GM19397 (cell line): ENCODE measurements around the gene S100A5.
"Not testable (repeated sequence)": the region's sequence is repeated elsewhere in the genome, so short reads cannot be mapped to it uniquely, and the experiment has no call there.

Experiments
- ATAC-seq: cut with Tn5 transposase; IDR thresholded peaks from one replicate; pipeline ENCODE4 v1.9.1; 2021; ENCODE audit warnings: mild to moderate bottlenecking, moderate library complexity; ENCODE audit not compliant: unreplicated experiment

S100A5 gene

GRCh38 chr1:153535242-153536011 is 5.3 kb downstream of the S100A5 start, which contains the start of gene S100A6:
Gene S100A6 (minus strand): TSS chr1:153535991. CDS start chr1:153535339, 652 bp downstream.
- no peak for ATAC-seq

GRCh38 chr1:153534925-153535241 is 5.9 kb downstream of the S100A5 start:
- ATAC-seq = no peak

GRCh38 chr1:153534226-153534924 is 6.4 kb downstream of the S100A5 start:
- ATAC-seq = no peak

GRCh38 chr1:153533689-153534201 is 7.0 kb downstream of the S100A5 start:
- no peak for ATAC-seq

DNA sequence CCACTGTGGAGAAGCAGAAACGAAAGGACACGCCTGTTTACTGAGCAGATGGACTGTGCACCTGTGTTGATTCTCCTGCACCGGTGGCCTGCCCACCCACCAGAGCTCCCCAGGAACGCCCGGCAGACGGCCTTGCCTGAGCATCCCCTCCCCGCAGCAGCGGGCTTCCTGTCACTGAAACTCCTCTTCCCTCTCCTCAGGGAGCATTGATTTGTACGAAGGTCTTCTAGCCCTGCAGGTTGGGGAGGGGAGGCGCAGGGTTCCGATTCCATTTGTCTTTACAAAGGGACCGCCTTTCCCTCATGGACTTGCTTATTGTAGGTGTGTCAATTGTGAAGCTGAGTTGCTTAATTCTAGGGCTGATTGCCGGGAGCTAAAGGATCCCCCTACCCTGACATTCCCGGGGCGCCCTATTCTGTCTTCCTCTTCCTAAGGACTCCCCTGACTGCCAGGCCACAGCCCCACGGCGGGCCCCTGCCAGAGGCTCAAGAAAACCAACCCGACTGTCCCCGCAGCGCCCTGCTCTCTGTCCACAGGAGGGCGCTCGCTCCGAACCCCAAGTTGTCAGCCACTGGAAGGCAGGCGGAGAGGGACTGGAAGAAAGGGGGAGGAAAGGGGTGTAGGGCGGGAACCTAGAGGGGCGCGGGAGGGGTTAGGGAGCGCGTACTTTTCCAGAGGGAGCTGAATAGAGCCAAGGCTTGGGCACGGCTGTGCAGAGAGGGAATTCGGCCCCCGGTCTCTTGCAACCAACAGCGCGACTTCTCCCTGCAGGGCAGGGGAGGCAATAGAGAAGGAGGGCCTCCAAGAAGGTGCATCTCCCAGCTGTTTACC is 7.8 kb downstream of the S100A5 start:
- ATAC-seq = no peak

GRCh38 chr1:153532181-153532580 is 8.6 kb downstream of the S100A5 start:
- ATAC-seq = no peak

DNA sequence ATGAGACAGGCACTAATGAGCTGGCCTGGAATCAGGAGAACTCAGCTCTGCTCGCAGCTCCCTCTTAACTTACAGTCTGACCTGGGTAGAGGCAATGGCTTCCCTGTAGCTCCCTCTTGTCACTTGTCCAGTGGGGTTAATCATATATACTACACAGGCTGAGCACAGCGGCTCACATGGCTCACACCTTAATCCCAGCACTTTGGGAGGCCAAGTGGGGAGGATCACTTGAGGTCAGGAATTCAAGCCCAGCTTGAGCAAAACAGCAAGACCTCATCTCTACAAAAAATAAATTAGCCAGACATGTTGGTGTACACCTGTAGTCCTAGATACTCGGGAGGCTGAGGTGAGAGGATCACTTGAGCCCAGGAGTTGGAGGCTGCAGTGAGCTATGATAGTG is 9.1 kb downstream of the S100A5 start:
- no peak for ATAC-seq

GRCh38 chr1:153527683-153528040 is 13.1 kb downstream of the S100A5 start:
- no peak for ATAC-seq

- ATAC-seq = no peak
These were observed 13.6 kb downstream of the S100A5 start for GRCh38 chr1:153527023-153527682.

DNA sequence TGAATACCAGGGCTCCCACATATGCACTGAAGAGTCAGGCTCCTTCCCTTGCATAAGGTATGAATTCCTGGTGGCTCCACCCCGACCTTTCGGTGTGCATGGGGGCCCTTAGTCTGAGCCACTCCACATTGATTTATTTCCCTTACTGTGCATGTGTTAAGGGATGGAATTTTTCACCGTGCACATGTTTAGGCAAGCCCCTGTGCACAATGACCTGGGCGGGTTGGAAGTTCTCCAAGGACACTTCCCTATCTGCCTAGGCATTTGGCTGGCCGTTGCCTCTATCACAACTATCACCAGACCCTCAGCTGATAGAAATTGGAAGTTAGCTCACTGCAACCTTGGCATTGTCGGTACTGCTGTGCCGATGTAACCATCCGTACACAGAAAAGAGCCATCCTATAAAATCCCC is 14.6 kb downstream of the S100A5 start:
- ATAC-seq = no peak

DNA sequence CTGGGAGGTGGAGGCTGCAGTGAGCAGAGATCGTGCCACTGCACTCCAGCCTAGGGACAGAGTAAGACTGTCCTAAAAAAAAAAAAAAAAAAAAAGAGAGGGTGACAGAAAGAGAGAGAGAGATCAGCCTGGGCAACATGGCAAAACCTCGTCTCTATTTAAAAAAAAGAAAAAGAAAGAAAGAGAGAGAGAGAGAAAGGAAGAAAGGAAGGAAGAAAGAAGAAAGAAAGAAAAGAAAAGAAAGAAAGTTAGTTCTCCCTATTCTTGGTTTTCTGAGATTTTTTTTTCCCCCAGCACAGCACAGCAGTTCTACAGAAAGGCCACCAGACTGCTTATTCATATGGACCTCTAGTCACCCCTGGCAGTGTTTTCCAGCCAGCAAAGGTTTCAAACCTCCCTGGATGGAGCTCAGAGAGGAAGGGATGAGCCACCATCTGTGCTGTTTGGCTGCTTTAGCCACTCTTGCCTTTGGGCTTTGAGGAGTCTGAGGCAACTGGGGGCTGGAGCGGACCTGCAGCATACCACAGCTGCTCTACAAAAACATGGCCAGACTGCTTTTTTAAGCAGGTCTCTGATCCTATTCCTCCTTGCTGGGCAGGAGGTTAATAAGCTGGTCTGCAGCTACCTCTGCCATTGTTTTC is 15.5 kb downstream of the S100A5 start:
- ATAC-seq = no peak

GRCh38 chr1:153522353-153523048 is 18.2 kb downstream of the S100A5 start:
- not testable (repeated sequence) for ATAC-seq

GRCh38 chr1:153521808-153522207 is 18.9 kb downstream of the S100A5 start:
- not testable (repeated sequence) for ATAC-seq

DNA sequence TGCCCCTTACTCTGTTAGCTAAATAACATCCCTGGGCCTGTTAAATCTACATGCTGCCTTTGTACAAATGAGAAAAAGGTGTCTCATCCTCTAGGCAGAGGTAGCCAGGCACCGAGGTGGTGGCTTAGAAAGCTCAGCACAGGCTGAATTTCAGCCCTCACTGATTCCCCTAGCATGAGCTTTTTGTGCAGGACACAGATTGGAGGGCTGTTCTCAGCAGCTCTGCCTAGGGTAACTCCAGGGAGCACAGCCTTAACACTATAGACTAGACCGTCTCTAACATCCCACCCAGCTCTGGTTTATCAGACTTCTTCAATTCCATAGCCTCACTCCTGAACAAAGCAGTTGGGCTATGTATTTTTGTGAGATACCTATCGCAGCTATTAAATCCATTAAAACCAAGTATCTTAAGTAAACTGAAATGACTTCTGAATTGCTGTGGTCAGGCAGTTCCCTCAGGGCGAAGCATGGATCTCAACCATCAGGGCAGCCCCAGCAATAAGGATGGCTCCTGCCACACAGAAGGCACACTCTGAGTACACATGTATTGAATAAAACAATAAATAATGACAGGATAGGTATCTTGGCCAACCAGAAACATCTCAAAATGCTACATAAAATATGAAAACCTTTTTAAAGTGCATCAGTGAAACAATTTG is 19.8 kb downstream of the S100A5 start:
- no peak for ATAC-seq

- ATAC-seq = not testable (repeated sequence)
These were observed 20.5 kb downstream of the S100A5 start for GRCh38 chr1:153520137-153520691.

DNA sequence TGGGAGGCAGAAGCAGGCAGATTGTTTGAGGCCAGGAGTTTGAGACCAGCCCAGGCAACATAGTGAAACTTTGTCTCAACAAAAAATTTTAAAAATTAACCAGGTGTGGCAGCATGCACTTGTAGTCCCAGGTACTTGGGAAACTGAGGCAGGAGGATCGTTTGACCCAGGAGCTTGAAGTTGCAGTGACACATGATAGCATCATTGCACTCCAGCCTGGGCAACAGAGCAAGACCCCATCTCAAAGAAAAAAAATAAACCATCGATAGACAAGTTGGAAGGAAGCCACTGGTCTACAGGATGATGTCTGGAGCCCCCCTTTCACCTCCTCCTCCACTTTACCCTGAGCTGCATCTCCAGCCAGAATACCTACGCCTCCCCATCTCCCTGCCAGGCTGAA is 21.5 kb downstream of the S100A5 start:
- ATAC-seq = no peak

DNA sequence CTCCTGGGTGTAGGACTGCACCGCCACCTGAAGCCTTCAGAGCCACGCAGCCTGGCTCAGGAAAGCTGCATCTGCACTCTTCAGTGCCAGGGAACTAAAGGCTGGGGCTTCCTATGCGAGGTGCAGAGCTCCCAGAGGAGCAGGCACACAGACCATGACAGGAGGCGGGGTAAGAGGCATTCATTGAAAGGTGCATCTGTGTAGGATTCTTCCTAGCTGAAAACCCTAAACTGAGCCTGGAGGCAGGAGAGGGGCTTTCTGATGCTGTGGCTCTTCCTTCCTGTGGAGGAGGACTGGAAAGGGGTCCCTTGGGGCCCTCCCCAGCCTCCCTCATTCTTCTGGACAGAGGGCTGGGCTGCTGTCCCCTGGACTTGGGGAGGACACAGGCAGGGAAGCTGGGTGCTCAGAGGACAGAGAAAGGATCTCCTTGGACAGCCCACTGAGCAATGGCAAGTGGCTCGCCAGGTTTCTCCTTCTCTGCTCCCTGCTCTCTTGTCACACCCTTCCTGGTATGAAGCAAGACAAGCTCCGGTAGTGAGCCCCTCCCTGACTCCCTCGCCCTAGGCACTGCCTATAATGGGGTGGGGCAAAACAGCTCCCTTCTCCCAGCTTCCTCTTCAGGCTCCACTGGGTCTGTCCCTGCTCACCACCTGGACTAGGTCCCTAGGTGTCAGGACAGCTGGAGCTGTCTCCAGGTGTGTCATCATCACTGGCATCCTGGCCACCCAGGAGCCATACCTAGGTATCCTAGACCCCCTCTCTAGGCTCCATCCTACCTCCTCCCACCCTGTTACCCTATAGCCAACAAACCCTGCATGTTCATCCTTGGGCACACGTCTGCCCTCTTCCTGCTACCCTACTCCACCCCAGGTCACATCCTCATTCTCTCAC is 25.0 kb downstream of the S100A5 start:
- no peak for ATAC-seq

- ATAC-seq = no peak
These were observed 27.1 kb downstream of the S100A5 start for GRCh38 chr1:153513666-153514065.
